Activated CD8-positive, alpha-beta memory T cell treated with anti-CD3 and anti-CD28 coated beads, Interleukin-2, amount 50 U/mL, for 24 hours (primary cell): ENCODE results near the gene VSIG10L2.

ENCODE experiments used
- DNase-seq: peaks from one replicate; pipeline ENCODE4 v3.0.0-alpha.2; 2020; ENCODE audit errors: extremely low read depth

VSIG10L2 gene

GRCh38 chr11:125947419-125948277 is 1.8 kb downstream of the VSIG10L2 start:
- no peak for DNase-seq

DNA sequence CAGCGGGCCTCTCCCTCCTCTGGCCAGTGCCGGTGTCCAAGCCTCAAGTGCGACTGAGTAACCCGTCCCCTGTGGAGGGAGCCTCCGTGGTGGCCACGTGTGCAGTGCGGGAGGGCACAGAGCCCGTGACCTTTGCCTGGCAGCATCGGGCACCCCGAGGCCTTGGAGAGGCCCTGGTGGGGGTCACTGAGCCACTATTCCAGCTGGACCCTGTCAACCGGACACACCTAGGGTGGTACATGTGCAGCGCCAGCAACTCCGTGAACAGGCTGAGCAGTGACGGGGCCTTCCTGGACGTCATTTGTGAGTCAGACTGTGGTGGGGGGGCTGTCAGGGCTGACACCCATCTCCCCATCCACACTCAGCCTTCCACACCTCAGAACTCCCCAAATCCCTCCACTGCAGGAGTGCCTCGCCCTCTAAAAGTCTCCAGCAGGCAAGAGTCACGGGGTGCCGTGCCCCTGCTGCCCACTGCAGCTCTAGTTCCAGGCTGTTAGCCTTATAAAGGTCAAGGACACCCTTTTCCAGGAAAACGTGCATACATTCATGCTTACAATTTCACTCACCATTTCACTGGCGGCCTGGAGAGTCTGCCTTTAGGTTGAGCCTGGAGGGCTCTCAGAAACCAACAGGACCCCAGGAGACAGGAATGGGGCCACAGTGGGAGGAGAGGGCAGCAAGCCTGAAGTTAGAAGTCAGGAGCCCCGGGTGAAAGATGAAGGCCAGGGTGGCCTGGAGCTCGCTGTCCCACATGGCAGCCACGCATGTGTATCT is 2.6 kb downstream of the VSIG10L2 start:
- no peak for DNase-seq

DNA sequence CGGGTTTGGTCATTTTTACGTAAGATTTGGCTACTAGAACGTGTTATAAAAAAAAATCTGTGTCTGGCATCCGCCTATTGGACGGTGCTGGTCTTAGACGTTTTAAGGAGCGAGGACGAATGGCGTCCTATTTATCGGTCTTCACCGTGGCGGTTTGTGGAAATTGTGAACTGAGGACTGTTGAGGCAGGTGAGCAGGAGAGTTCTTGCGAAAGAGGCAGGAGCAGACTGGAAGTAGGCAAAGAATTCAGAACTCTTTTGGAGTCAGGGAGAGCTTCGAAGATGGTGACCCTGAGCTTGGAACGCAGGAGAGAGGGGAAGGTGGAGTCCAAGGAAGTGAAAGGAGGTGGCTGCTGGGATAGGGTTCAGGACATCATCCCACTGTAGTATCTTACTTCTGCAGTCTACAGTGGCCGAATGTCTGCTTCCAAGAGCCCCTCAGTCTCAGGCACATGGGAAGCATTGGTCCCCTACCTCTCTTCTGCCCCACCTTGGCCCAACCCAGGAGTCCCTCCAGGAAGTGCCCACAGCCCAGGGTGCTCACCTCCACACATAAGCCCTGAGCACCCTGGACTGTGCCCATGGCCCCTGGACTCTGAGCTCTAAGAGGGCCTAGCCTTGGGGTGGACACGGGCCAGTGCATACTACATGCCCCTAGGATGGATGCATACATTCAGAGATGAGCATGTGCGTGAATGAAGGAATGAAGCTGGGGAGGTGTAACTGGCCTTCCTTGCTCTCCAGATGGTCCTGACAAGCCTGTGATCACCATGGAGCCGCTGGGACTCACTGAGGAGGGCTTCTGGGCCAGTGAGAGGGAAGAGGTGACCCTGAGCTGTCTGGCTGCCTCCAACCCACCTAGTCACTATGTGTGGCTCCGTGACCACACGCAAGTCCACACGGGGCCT is 3.7 kb downstream of the VSIG10L2 start:
- DNase-seq = no peak

- no peak for DNase-seq
Observed at GRCh38 chr11:125950178-125950490, 4.3 kb downstream of the VSIG10L2 start.

GRCh38 chr11:125950696-125951651 is 5.1 kb downstream of the VSIG10L2 start:
- no peak for DNase-seq

DNA sequence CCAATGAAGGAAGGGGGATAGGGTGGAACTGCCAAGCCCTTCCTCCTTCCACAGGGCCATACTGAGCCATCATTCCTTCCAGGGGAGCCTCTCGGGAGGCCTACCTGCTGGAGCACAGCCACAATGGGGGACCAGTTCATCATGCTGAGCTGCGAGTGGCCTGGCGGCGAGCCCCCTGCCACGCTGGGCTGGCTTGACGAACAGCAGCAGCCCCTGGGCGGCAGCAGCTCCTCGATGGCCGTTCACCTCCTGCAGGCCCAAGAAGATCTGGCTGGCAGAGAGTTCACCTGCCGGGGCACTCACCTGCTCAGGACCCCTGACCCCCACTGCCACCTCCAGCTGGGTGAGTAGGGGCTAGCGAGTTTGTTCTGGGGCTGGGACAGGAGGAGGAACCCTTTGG is 5.9 kb downstream of the VSIG10L2 start:
- DNase-seq = no peak

DNA sequence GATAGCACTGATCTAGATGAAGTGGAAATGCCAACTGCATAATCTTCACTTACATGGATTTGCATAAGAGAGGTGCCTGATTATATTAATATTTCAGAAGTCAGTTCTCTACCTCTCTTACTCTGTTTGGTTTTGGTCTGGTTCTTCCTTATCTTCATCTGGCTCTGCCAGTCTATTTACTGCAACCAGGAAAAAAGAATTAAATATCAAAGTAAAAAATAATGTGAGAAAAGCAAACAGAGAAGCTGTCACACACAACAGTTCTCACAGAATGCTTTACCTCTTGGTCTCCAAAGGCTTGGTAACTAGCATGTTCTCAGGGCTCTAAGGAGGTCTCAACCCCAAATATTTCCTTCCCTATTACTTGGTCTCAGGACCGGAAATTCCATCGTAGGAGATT is 6.7 kb downstream of the VSIG10L2 start:
- no peak for DNase-seq

DNA sequence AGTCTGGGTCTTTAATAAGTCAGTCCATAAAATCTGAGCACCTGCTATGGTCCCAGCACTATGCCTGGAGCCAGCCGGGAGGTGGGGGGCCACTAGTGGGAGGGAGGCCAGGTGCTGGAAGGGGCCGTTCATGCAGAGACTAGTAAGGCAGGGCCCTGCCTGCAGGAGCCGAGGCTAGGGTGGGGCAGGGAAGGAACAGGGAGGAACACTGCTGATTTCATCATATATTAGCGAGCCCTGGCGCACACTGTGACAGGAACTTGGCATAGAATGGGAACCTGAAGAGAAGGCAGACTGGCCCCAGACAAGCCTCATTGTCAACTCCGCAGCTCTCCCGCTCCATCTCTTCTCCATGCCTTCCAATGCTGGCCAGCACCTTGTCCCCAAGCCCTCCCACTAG is 7.1 kb downstream of the VSIG10L2 start:
- no peak for DNase-seq

DNA sequence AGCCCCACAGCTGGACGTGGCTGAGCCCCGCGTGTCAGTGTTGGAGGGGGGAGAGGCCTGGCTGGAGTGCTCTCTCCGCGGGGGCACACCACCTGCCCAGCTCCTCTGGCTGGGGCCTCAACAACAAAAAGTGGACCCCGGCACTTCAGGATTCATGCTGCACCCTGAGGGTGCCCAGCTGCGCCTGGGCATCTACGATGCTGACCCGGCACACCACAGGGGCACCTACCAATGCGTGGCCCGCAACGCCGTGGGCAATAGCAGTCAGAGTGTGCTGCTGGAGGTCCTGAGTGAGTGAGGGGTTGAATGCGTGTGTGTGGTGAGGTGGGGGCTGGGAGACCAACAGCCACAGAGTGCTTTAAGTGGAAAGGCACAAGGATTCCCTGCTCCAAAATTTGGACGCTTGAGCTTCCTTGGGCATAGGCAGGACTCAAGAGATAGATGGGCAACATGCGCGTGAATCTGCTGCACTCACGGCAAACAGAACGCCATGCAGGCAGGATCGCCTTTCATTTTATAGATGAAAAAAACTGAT is 7.6 kb downstream of the VSIG10L2 start:
- no peak for DNase-seq

DNA sequence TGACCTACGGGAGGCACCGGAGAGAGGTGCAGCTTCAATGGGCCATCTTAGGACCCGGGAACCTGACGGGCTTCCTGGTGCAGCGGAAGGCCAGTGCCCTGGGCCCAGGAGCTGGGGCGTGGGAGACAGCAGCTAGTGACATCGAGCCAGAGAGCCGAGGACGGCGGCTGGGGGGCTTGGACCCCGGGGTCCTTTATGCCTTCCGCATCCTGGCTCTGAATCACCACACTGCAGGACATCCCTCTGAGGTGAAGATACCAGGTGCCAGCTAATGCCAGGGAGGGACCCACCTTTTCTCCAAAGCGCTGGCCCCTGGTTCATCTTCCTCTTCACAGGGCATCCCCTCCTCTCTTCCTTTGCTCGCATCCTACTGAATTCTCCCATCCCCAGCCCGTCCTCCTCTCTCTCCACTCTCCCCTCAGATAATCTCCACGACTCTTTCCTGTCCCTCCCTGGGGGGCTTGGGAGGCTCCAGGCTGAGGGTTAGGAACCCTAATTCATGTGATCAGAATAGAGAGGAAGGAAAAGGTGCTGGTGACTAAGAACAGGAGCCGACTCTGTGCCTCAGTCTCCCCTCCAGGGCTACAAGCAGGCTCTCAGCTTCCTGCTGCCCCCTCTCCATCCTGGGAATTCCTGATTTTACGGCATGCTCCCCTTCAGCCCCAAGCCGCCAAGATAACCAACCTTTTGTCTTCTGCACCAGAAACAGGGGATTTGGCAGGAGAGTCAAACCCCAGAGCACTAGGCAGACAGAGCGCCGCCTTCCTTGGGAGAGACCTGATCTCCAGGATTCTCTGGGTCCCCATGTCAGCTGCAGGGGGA is 8.5 kb downstream of the VSIG10L2 start:
- DNase-seq = no peak

GRCh38 chr11:125954945-125955640 is 9.2 kb downstream of the VSIG10L2 start:
- DNase-seq = no peak

GRCh38 chr11:125955856-125956255 is 10.0 kb downstream of the VSIG10L2 start:
- DNase-seq = no peak

GRCh38 chr11:125956391-125957134 is 10.7 kb downstream of the VSIG10L2 start:
- no peak for DNase-seq

DNA sequence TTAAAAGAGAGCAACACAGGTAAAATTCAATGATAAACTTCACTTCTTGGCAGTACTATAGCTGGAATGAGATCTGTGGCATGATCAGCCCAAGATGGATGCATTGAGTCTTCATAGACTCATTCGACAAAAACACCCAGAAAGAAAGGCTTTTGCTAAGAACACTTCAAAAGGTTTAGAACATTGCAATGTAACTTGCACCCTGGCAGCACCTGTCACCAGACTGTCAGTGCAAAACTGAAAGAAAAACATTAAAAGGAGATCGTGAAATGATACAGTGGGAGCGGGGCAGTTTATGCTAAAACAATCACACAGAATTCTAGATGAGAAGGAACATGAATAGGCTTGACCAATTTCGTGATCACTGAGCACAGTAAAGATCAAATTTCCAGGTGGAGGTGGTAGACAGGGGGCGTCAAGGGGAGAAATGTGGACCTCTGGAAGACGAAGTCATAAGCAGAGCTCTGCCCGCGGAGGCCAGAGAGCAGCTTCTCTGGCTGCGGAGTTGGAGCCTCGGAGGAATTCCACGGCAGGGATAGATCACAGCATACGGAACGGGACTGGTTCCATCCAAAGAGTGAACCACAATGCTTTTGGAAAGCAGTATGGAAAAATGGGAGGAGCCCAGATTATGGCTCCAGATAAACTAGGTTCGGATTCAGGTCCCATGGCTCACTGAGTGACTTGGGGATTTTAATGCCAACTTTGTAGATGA is 11.9 kb downstream of the VSIG10L2 start:
- DNase-seq = no peak

GRCh38 chr11:125958872-125959400 is 13.1 kb downstream of the VSIG10L2 start:
- no peak for DNase-seq

- DNase-seq = no peak
Observed at GRCh38 chr11:125959511-125959910, 13.7 kb downstream of the VSIG10L2 start.

DNA sequence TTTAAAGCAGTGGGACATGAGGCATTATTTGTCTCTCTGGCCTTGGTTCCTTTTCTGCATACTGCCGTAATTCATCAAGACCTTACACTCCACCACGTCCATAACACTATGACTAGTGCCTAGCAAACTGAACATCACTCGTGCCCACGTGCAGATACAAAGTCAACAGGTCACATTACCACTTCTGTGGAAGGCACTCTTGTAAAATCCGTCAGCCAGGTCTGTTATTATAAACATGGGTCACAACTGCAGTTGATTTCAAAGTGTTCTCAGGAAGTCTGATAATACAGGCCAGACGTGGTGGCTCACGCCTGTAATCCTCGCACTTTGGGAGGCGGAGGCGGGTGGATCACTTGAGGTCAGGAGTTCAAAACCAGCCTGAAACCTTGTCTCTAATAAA is 14.1 kb downstream of the VSIG10L2 start:
- no peak for DNase-seq

- no peak for DNase-seq
Observed at GRCh38 chr11:125960771-125961170, 14.9 kb downstream of the VSIG10L2 start.
